IMR-90 (cell line): ENCODE measurements around the gene GUCY1A2.

Experiments
- BHLHE40 ChIP-seq: fragments of 150-350 bp; IDR thresholded peaks from 2 replicates; pipeline ENCODE4 v1.6.1; 2016; ENCODE audit warnings: mild to moderate bottlenecking, low read depth, low read length
- CEBPB ChIP-seq: IDR thresholded peaks from 2 replicates; pipeline ENCODE4 v1.6.1; 2012; ENCODE audit warnings: low read depth, low read length, improper control_type of control experiment
- CTCF ChIP-seq: conservative IDR thresholded peaks from 2 replicates; pipeline ENCODE4 v1.5.1; 2012; ENCODE audit warnings: mild to moderate bottlenecking, low read depth, low read length, improper control_type of control experiment
- FOS ChIP-seq: fragments of 150-350 bp; IDR thresholded peaks from 2 replicates; pipeline ENCODE4 v1.6.1; 2016; ENCODE audit warnings: low read depth, low read length
- MAFK ChIP-seq: IDR thresholded peaks from 2 replicates; pipeline ENCODE4 v1.6.1; 2012; ENCODE audit warnings: low read depth, low read length, improper control_type of control experiment
- MAZ ChIP-seq: IDR thresholded peaks from 2 replicates; pipeline ENCODE4 v1.6.1; 2012; ENCODE audit warnings: low read depth, mild to moderate bottlenecking, low read length, improper control_type of control experiment, moderate library complexity, borderline replicate concordance
- MXI1 ChIP-seq: IDR thresholded peaks from 2 replicates; pipeline ENCODE4 v1.6.1; 2012; ENCODE audit warnings: low read depth, mild to moderate bottlenecking, low read length, moderate library complexity, borderline replicate concordance
- NFE2L2 ChIP-seq: fragments of 150-350 bp; IDR thresholded peaks from 2 replicates; pipeline ENCODE4 v1.6.1; 2016; ENCODE audit warnings: low read depth, mild to moderate bottlenecking, low read length
- POLR2A ChIP-seq: IDR thresholded peaks from 2 replicates; pipeline ENCODE4 v1.6.1; 2012; ENCODE audit warnings: mild to moderate bottlenecking, low read depth, low read length
- RAD21 ChIP-seq: IDR thresholded peaks from 2 replicates; pipeline ENCODE4 v1.6.1; 2012; ENCODE audit warnings: low read length, improper control_type of control experiment
- RFX5 ChIP-seq: IDR thresholded peaks from 2 replicates; pipeline ENCODE4 v1.8.0; 2012; ENCODE audit warnings: low read depth, mild to moderate bottlenecking, low read length, moderate library complexity
- SMC3 ChIP-seq: fragments of 150-350 bp; IDR thresholded peaks from 2 replicates; pipeline ENCODE4 v1.6.1; 2016; ENCODE audit warnings: low read depth, mild to moderate bottlenecking, antibody characterized with exemption, low read length, moderate library complexity
- USF2 ChIP-seq: fragments of 150-350 bp; IDR thresholded peaks from 2 replicates; pipeline ENCODE4 v1.6.1; 2017; ENCODE audit warnings: mild to moderate bottlenecking, antibody characterized with exemption, low read length, low read depth

- TF ChIP-seq CTCF (no peak), FOS (no peak), RFX5 (no peak), MAZ (no peak), CEBPB (no peak), POLR2A (no peak), NFE2L2 (no peak), RAD21 (no peak), MXI1 (no peak), SMC3 (no peak), BHLHE40 (no peak), MAFK (no peak), USF2 (no peak)
Measured at GRCh38 chr11:106789406-106789805, 228.9 kb downstream of the GUCY1A2 start.
